ENCODE measurements around the gene SPIC.

SPIC gene

DNA sequence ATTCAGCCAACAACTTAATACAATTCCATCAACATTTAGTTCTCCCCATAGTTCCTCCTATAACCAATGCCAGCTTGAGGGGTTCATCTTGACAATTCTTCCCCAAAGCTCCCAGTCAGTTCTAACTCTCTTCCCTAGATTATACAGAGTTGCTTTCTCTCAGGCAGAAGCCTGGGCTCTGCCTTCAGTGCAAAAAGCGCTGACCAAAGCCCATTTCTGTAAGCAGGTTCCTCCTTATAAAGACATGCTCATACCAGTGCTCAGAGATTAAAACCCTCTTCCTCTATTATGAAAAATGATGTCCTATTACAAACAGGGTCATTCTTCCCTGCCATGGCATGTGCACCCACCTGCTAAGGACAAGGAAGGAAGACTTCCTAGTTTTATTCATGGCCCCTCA lies 16.2 kb downstream of the SPIC start:
- H3F3A ChIP-seq (ENCODE audit: control insufficient read depth, insufficient read depth), result no peaks in the 10 kb centered on the region
- TF ChIP-seq, protein P1, sequence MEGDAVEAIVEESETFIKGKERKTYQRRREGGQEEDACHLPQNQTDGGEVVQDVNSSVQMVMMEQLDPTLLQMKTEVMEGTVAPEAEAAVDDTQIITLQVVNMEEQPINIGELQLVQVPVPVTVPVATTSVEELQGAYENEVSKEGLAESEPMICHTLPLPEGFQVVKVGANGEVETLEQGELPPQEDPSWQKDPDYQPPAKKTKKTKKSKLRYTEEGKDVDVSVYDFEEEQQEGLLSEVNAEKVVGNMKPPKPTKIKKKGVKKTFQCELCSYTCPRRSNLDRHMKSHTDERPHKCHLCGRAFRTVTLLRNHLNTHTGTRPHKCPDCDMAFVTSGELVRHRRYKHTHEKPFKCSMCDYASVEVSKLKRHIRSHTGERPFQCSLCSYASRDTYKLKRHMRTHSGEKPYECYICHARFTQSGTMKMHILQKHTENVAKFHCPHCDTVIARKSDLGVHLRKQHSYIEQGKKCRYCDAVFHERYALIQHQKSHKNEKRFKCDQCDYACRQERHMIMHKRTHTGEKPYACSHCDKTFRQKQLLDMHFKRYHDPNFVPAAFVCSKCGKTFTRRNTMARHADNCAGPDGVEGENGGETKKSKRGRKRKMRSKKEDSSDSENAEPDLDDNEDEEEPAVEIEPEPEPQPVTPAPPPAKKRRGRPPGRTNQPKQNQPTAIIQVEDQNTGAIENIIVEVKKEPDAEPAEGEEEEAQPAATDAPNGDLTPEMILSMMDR (IDR thresholded peaks at IDR 0.05; ENCODE audit: low read depth, low read length, poor library complexity, severe bottlenecking), result no peak
- TF ChIP-seq EZH2phosphoT487 (IDR thresholded peaks at IDR 0.05; ENCODE audit: borderline replicate concordance, low read length), result no peak
- no peaks in the 10 kb centered on the region for H3K79me2 ChIP-seq (ENCODE audit: control insufficient read depth, low read length)

DNA sequence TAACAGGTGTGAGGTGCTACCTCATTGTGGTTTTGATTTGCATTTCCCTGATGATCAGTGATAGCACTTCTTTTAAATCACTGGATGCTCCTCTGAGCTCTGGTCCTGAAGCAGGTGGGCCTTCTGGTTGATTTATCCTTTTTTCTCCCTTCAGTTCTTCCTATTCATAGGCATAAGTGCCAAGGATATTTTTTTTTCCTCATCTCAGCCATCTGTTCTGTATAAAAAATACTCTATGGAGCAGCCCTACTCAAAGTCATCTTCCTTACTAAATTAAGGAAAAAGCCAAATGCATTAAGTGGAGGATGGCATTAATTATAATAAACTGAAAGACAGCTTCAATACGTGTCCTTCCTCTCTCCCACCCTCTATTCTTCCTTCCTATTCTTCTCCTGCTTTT lies 18.4 kb downstream of the SPIC start:
- Histone ChIP-seq H3K79me2 (ENCODE audit: control insufficient read depth, low read length) (no peaks in the 10 kb centered on the region), H3K4me2 (ENCODE audit: low read length) (no peak overlapping the region), H3K4me3 (ENCODE audit: low read length) (no peak overlapping the region), H4K20me1 (ENCODE audit: control insufficient read depth, insufficient read depth, low read depth, low read length) (no peaks in the 10 kb centered on the region), H3F3A (ENCODE audit: control insufficient read depth, insufficient read depth) (no peaks in the 10 kb centered on the region), H3K9me3 (ENCODE audit: control insufficient read depth, insufficient read depth, low read length) (no peaks in the 10 kb centered on the region), H3K4me1 (ENCODE audit: control insufficient read depth, low read length) (peaks cover 8% of the 10 kb centered on the region), H3K27me3 (ENCODE audit: control insufficient read depth, low read length) (no peaks in the 10 kb centered on the region), H3K9me2 (replicated peaks; ENCODE audit: control insufficient read depth, low read length) (no peaks in the 10 kb centered on the region), H3K27ac (ENCODE audit: low read depth, low read length) (no peak overlapping the region), H3K36me3 (ENCODE audit: control insufficient read depth, low read length) (no peaks in the 10 kb centered on the region)
- TF ChIP-seq, protein P1 (IDR thresholded peaks at IDR 0.05; ENCODE audit: low read depth, low read length, poor library complexity, severe bottlenecking), result no peak
- no peak for TF ChIP-seq EZH2phosphoT487 (IDR thresholded peaks at IDR 0.05; ENCODE audit: borderline replicate concordance, low read length)

More for the DNA sequence above, 16.2 kb downstream of the SPIC start:
- Histone ChIP-seq H3K27ac (ENCODE audit: low read depth, low read length) (no peak overlapping the region), H3K27me3 (ENCODE audit: control insufficient read depth, low read length) (no peaks in the 10 kb centered on the region), H3K9me3 (ENCODE audit: control insufficient read depth, insufficient read depth, low read length) (no peaks in the 10 kb centered on the region), H3K4me3 (ENCODE audit: low read length) (no peak overlapping the region), H3K4me2 (ENCODE audit: low read length) (no peak overlapping the region), H3K4me1 (ENCODE audit: control insufficient read depth, low read length) (peaks cover 8% of the 10 kb centered on the region), H3K9me2 (replicated peaks; ENCODE audit: control insufficient read depth, low read length) (no peaks in the 10 kb centered on the region), H4K20me1 (ENCODE audit: control insufficient read depth, insufficient read depth, low read depth, low read length) (no peaks in the 10 kb centered on the region), H3K36me3 (ENCODE audit: control insufficient read depth, low read length) (no peaks in the 10 kb centered on the region)

DNA sequence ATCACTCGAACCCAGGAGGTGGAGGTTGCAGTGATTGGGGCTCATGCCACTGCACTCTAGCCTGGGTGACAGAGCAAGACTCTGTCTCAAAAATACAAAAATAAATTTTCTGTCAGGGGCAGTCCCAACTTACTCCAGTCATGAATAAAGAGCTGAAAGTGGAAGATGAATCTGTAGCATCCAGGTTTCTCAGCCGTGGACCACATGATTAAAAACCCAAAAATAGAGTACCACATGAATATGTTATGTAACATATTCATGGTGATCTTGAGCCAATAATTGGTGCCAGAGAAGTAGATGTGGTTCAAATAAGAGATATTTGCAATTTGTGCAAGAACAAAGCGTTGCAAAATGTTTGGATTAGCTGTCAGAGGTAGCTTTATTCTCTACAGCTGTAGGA lies 23.1 kb downstream of the SPIC start:
- Histone ChIP-seq H3K4me2 (ENCODE audit: low read length) (no peak overlapping the region), H3K27me3 (ENCODE audit: control insufficient read depth, low read length) (no peaks in the 10 kb centered on the region), H4K20me1 (ENCODE audit: control insufficient read depth, insufficient read depth, low read depth, low read length) (no peaks in the 10 kb centered on the region), H3K27ac (ENCODE audit: low read depth, low read length) (no peak overlapping the region), H3K9me2 (replicated peaks; ENCODE audit: control insufficient read depth, low read length) (no peaks in the 10 kb centered on the region), H3K9me3 (ENCODE audit: control insufficient read depth, insufficient read depth, low read length) (no peaks in the 10 kb centered on the region), H3F3A (ENCODE audit: control insufficient read depth, insufficient read depth) (no peaks in the 10 kb centered on the region), H3K79me2 (ENCODE audit: control insufficient read depth, low read length) (no peaks in the 10 kb centered on the region), H3K4me3 (ENCODE audit: low read length) (no peak overlapping the region), H3K36me3 (ENCODE audit: control insufficient read depth, low read length) (no peaks in the 10 kb centered on the region), H3K4me1 (ENCODE audit: control insufficient read depth, low read length) (peaks cover 5% of the 10 kb centered on the region)
- TF ChIP-seq, protein P1 (IDR thresholded peaks at IDR 0.05; ENCODE audit: low read depth, low read length, poor library complexity, severe bottlenecking), result no peak
- no peak for TF ChIP-seq EZH2phosphoT487 (IDR thresholded peaks at IDR 0.05; ENCODE audit: borderline replicate concordance, low read length)

All from DOHH2 (cell line).